ENCODE data around the gene THOC1. TPM values are rescaled to one million over a fixed set of nuclear protein-coding genes. Genes with fewer than 3 reads are reported as not detected.

THOC1 gene
- total RNA-seq, 1 experiment from 2014 or later: 55.6 TPM

GRCh38 chr18:285817-286216 lies 18.0 kb upstream of the THOC1 start:
- DNase-seq (ENCODE audit: extremely low read depth, low read depth): no peak

GRCh38 chr18:275486-275885 lies 7.6 kb upstream of the THOC1 start:
- DNase-seq (ENCODE audit: extremely low read depth, low read depth): no peak

- DNase-seq (ENCODE audit: extremely low read depth, low read depth): no peak
Measured at GRCh38 chr18:274313-274712, 6.5 kb upstream of the THOC1 start.

GRCh38 chr18:273525-273924 lies 5.7 kb upstream of the THOC1 start:
- no peak for DNase-seq (ENCODE audit: extremely low read depth, low read depth)

GRCh38 chr18:272650-273049 lies 4.8 kb upstream of the THOC1 start:
- DNase-seq (ENCODE audit: extremely low read depth, low read depth): no peak

GRCh38 chr18:269480-270095 lies 1.7 kb upstream of the THOC1 start:
- DNase-seq (ENCODE audit: extremely low read depth, low read depth): no peak

GRCh38 chr18:267380-267687 lies 513 bp downstream of the THOC1 start:
- DNase-seq (ENCODE audit: extremely low read depth, low read depth): no peak

- DNase-seq (ENCODE audit: extremely low read depth, low read depth): no peak
Measured at GRCh38 chr18:261398-262073, 6.3 kb downstream of the THOC1 start.

- no peak for DNase-seq (ENCODE audit: extremely low read depth, low read depth)
Measured at GRCh38 chr18:260547-260946, 7.3 kb downstream of the THOC1 start.

GRCh38 chr18:255171-255570 lies 12.7 kb downstream of the THOC1 start:
- DNase-seq (ENCODE audit: extremely low read depth, low read depth): no peak

GRCh38 chr18:253121-253520 lies 14.7 kb downstream of the THOC1 start:
- DNase-seq (ENCODE audit: extremely low read depth, low read depth): no peak

GRCh38 chr18:251572-251971 lies 16.3 kb downstream of the THOC1 start:
- no peak for DNase-seq (ENCODE audit: extremely low read depth, low read depth)

- no peak for DNase-seq (ENCODE audit: extremely low read depth, low read depth)
Measured at GRCh38 chr18:250685-251084, 17.2 kb downstream of the THOC1 start.

- no peak for DNase-seq (ENCODE audit: extremely low read depth, low read depth)
Measured at GRCh38 chr18:248053-248452, 19.8 kb downstream of the THOC1 start.

GRCh38 chr18:245282-245847 lies 22.5 kb downstream of the THOC1 start:
- DNase-seq (ENCODE audit: extremely low read depth, low read depth): no peak

- no peak for DNase-seq (ENCODE audit: extremely low read depth, low read depth)
Measured at GRCh38 chr18:240175-240574, 27.7 kb downstream of the THOC1 start.

GRCh38 chr18:231563-231962 lies 36.3 kb downstream of the THOC1 start:
- DNase-seq (ENCODE audit: extremely low read depth, low read depth): no peak

GRCh38 chr18:228586-228985 lies 39.3 kb downstream of the THOC1 start:
- no peak for DNase-seq (ENCODE audit: extremely low read depth, low read depth)

GRCh38 chr18:227902-228301 lies 39.9 kb downstream of the THOC1 start:
- DNase-seq (ENCODE audit: extremely low read depth, low read depth): no peak

GRCh38 chr18:227374-227773 lies 40.5 kb downstream of the THOC1 start:
- no peak for DNase-seq (ENCODE audit: extremely low read depth, low read depth)

- no peak for DNase-seq (ENCODE audit: extremely low read depth, low read depth)
Measured at GRCh38 chr18:225745-226144, 42.1 kb downstream of the THOC1 start.

- no peak for DNase-seq (ENCODE audit: extremely low read depth, low read depth)
Measured at GRCh38 chr18:220708-221107, 47.1 kb downstream of the THOC1 start.
